Stimulated activated CD8-positive, alpha-beta memory T cell treated with anti-CD3 and anti-CD28 coated beads, Interleukin-15, amount 100 ng/mL, for 1 hour (primary cell): Measurements from ENCODE around the gene TTC31.

Experiments used
- DNase-seq: peaks from one replicate; pipeline ENCODE4 v3.0.0-alpha.2; 2020; ENCODE audit warnings: low read depth

TTC31 gene

DNA sequence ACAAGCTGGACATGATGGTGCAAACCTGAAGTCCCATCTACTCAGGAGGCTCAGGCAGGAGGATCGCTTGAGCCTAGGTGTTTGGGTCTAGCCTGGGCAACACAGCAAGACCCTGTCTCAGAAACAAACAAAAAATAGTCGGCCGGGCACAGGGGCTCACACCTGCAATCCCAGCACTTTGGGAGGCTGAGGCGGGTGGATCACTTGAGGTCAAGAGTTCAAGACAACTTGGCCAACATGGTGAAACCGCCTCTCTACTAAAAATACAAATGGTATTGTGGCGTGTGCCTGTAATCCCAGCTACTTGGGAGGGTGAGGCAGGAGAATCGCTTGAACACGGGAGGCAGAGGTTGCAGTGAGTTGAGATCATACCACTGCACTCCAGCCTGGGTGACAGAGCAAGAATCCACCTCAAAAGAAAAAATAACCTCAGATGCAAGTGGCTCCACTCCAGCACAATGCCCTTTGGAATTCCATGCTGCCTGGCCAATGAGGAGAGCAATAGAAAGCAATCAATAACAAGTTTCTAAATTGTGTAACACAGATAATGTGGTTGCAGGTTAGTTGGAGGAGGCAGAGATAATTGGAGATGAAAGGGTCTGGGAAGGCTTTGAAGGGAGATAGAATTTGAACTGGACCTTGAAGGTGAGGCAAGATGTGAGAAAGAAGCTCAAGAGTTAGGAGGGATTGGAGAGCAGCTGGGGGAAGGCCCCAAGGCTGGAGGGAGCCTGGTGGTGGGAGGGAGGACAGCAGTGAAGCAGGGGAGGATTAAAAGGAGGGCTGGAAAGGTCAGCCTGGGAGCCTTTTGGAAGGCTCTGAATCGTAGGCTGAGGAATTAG, 6.0 kb downstream of the TTC31 start:
- no peak for DNase-seq

DNA sequence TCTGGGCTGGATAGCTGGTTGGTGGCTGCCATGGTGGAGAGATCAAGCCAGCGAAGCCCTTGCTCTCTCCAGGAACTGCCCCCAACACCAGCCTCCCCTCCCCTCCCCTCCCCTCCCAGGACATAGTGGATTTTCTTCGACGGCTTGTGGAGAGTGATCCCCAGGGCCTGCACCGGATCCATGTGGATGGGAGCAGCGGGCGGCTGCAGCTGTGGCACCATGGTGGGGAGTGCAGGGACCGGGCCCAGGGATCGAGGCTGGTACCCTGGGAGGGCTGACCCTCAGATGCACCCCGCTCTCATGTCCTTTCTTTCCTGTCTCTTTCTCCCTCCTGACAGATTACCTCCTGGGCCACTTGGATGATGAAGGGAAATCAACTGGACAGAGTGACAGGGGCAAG, 7.0 kb downstream of the TTC31 start:
- no peak for DNase-seq

GRCh38 chr2:74491648-74492544, 9.0 kb downstream of the TTC31 start:
- no peak for DNase-seq

- no peak for DNase-seq
Measured at GRCh38 chr2:74493546-74493945, 10.7 kb downstream of the TTC31 start.

DNA sequence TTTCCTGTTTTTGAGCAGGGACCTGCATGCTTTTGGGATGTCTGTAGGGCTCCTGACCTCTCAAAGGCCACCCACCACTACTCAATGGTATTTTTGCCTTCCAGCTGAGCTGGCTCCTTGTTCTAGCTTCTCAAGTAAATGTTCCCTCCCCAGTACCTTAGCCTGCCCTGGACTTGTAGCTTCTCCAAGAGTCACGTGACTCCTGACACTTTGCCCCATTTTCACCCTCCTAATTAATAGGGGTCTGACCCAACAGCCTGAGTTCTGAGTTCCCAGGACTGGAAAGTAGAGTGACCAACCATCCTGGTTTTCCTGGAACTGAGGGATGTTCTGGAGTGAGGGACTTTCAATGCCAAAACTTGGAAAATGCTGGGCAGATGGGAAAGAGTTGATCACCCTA, 12.6 kb downstream of the TTC31 start:
- no peak for DNase-seq

- no peak for DNase-seq
Measured at GRCh38 chr2:74496997-74497776, 14.3 kb downstream of the TTC31 start.

GRCh38 chr2:74497777-74498499, 15.1 kb downstream of the TTC31 start:
- DNase-seq: no peak

GRCh38 chr2:74498500-74499266, 15.8 kb downstream of the TTC31 start:
- no peak for DNase-seq

- DNase-seq: no peak
Measured at GRCh38 chr2:74499267-74499939, 16.5 kb downstream of the TTC31 start, which contains the start of gene LBX2. Gene LBX2, minus strand, starts transcription at chr2:74499603. Its CDS starts 66 bp downstream, at chr2:74499537.

- DNase-seq: no peak
Measured at GRCh38 chr2:74499940-74500577, 17.2 kb downstream of the TTC31 start.

GRCh38 chr2:74500578-74500946, 17.7 kb downstream of the TTC31 start:
- no peak for DNase-seq

- no peak for DNase-seq
Measured at GRCh38 chr2:74501335-74502071, 18.6 kb downstream of the TTC31 start.

DNA sequence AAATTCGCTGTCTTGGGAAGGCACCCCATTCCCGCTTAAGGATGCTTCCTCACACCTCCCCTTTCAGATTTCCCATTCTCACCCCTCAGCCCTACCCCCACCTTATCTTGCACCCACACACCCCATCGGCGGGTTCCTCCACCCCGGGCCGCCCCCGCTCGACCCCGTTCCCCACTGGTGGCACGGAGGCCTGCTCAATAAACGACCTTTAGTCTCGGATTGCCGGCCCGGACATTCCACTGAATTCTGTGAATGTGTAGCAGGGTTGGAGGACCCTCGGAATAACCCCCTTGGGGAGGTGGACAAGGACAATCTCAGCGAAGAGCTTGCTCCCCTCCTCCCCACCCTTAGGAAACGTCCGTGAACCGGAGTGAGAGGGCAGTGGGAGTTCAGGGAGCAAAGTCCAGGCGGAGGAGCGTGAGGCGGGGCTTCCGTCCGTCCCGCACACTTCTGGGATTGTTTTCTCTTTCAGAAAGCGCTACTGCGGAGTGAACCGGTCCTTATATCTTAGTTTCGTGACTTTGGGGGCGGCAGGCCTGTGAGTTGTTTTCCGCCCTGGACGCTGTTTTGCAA, 19.4 kb downstream of the TTC31 start:
- DNase-seq: no peak

GRCh38 chr2:74502720-74503505, 20.0 kb downstream of the TTC31 start:
- no peak for DNase-seq

DNA sequence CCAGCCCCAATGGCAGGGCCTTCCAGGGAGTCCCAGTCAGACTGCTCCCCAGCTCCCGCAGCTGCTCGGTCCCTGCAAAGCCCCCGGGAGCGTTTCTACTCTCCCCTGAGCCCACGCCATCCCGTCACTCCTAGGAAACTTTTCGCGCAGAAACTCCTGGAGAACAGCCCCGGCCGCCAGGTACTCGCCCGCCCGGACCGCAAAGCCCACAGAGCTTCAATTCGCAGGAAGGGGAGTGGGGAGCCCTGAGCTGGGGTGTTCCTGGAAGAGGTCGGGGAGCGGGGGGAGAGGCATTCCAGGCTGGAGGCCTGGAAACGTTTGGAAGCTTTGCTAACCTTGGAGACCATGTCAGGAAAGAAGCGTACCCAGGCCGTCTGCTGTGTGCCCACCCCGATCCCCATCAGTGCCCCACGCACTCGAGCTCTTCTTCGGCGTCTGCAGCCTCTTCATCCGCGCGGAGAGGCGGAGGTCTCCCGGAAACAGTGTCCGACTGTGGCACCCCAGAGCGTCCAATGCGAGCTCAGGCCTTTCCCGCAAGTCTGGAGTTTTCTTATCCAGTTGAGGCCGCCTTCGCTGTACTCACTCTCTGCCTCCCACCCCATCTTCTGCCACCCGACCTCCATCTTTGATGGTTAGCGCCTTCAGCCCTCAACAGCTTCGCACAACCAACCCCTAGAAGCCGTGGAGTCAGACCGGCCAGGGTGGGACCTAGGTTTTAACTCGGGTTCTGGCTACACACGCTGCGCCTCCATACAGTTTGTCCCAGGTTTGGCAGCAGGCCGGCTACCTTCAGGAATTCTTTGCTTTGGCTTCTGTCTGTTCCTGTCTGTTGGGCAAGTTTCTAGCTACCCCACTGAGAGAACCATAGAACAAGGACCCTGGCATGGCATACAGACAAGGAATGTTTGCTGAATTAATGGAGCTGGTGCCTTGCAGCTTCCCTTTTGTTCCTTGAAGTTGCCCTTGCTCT, 20.9 kb downstream of the TTC31 start:
- DNase-seq: no peak

- DNase-seq: no peak
Measured at GRCh38 chr2:74504591-74504990, 21.7 kb downstream of the TTC31 start.
